Thymus (tissue), 11 donors: Measurements from ENCODE around the gene HPCAL4. TPM values are rescaled to one million over a fixed set of nuclear protein-coding genes. Genes with fewer than 3 reads are reported as not detected.
A peak's percentile ranks its signal among the peaks of the same experiment; 100 is the strongest.

Experiments
- DNase-seq, 9 donors: peaks; one replicate each; pipeline ENCODE4 v3.0.0-alpha.2; 2013; ENCODE audit warnings: low spot score in 9 of 9, low read depth in 6 of 9, missing footprints in 1 of 9
- H3K27ac ChIP-seq, 2 donors: one replicate each; pipeline ENCODE4 v1.5.1; 2013; ENCODE audit warnings: control low read depth in 1 of 2, low read depth in 1 of 2, low read length in 1 of 2, mild to moderate bottlenecking in 1 of 2, moderate library complexity in 1 of 2
- H3K27me3 ChIP-seq, 2 donors: one replicate each; pipeline ENCODE4 v1.5.1; 2013; ENCODE audit warnings: low read length in 1 of 2; ENCODE audit not compliant: control insufficient read depth in 2 of 2, insufficient read depth in 1 of 2
- H3K36me3 ChIP-seq, 2 donors: one replicate each; pipeline ENCODE4 v1.5.1; 2013; ENCODE audit warnings: low read length in 1 of 2, mild to moderate bottlenecking in 1 of 2, moderate library complexity in 1 of 2; ENCODE audit not compliant: control insufficient read depth in 2 of 2, insufficient read depth in 2 of 2
- H3K4me1 ChIP-seq, 2 donors: one replicate each; pipeline ENCODE4 v1.5.1; 2013; ENCODE audit warnings: low read length in 2 of 2; ENCODE audit not compliant: control insufficient read depth in 2 of 2, insufficient read depth in 2 of 2
- H3K4me3 ChIP-seq, 2 donors: one replicate each; pipeline ENCODE4 v1.5.1; 2013; ENCODE audit warnings: low read length in 2 of 2, control low read depth in 1 of 2, mild to moderate bottlenecking in 1 of 2
- H3K9me3 ChIP-seq, 2 donors: one replicate each; pipeline ENCODE4 v1.5.1; 2013; ENCODE audit warnings: low read length in 1 of 2, mild to moderate bottlenecking in 1 of 2; ENCODE audit not compliant: control insufficient read depth in 2 of 2, insufficient read depth in 1 of 2
- WGBS: extraction: QIAGEN DNeasy Blood & Tissue Kit; methylation state at CpG from one replicate; pipeline ENCODE4 v1.1.7; 2013; 5-methylcytosine and 5-hydroxymethylcytosine counted together
- polyA plus RNA-seq: library from polyadenylated mRNA; stranded (reverse); fragments of 200-250 nt; gene quantifications from one replicate; pipeline ENCODE4 v1.2.3, GENCODE V29; 2013
- total RNA-seq: library from RNA; stranded (reverse); fragments of 120-200 nt; gene quantifications from one replicate; pipeline ENCODE4 v1.2.4, GENCODE V29; 2013
- donor health status: healthy.

HPCAL4 gene
- total and polyA plus RNA-seq, 2 donors = 0.24 to 0.34 TPM

- H3K27ac ChIP-seq = no peak overlapping the region
- no peak for DNase-seq
- 60% methylated on average over 13 of the region's 13 CpGs for WGBS
- H3K9me3 ChIP-seq = peaks cover 0 to 5% of the 10 kb centered on the region in 2 donors
- H3K36me3 ChIP-seq = no peaks in the 10 kb centered on the region
- peaks cover 24 to 91% of the 10 kb centered on the region in 2 donors for H3K27me3 ChIP-seq
- H3K4me1 ChIP-seq = no peaks in the 10 kb centered on the region
- H3K4me3 ChIP-seq = no peak overlapping the region
Observed at GRCh38 chr1:39684313-39684664, 6.9 kb downstream of the HPCAL4 start.

- Histone ChIP-seq H3K36me3 (no peaks in the 10 kb centered on the region), H3K9me3 (peaks cover 0 to 5% of the 10 kb centered on the region in 2 donors), H3K27ac (no peak overlapping the region), H3K27me3 (peaks cover 24 to 86% of the 10 kb centered on the region in 2 donors), H3K4me3 (peak overlapping the region in 1 of 2 donors; percentile 29), H3K4me1 (no peaks in the 10 kb centered on the region)
- 19% methylated on average over 62 of the region's 62 CpGs for WGBS
- DNase-seq = peak in 1 of 9 donors; percentile 25
Observed at GRCh38 chr1:39683591-39684312, 7.5 kb downstream of the HPCAL4 start.

- WGBS = 91% methylated on average over 1 of the region's 1 CpG
- H3K27ac ChIP-seq = no peak overlapping the region
- no peaks in the 10 kb centered on the region for H3K36me3 ChIP-seq
- no peak for DNase-seq
- peaks cover 0 to 5% of the 10 kb centered on the region in 2 donors for H3K9me3 ChIP-seq
- H3K27me3 ChIP-seq = peaks cover 24 to 77% of the 10 kb centered on the region in 2 donors
- no peaks in the 10 kb centered on the region for H3K4me1 ChIP-seq
- H3K4me3 ChIP-seq = no peak overlapping the region
Observed at GRCh38 chr1:39681999-39682398, 9.2 kb downstream of the HPCAL4 start.

GRCh38 chr1:39681294-39681693 lies 9.9 kb downstream of the HPCAL4 start:
- no peak overlapping the region for H3K27ac ChIP-seq
- DNase-seq = no peak
- H3K36me3 ChIP-seq = no peaks in the 10 kb centered on the region
- 79% methylated on average over 3 of the region's 3 CpGs for WGBS
- peaks cover 0 to 5% of the 10 kb centered on the region in 2 donors for H3K9me3 ChIP-seq
- no peaks in the 10 kb centered on the region for H3K4me1 ChIP-seq
- peaks cover 24 to 73% of the 10 kb centered on the region in 2 donors for H3K27me3 ChIP-seq
- H3K4me3 ChIP-seq = no peak overlapping the region

GRCh38 chr1:39680751-39681150 lies 10.5 kb downstream of the HPCAL4 start:
- H3K4me3 ChIP-seq = no peak overlapping the region
- DNase-seq = no peak
- no peak overlapping the region for H3K27ac ChIP-seq
- peaks cover 24 to 70% of the 10 kb centered on the region in 2 donors for H3K27me3 ChIP-seq
- H3K4me1 ChIP-seq = no peaks in the 10 kb centered on the region
- 22% methylated on average over 4 of the region's 4 CpGs for WGBS
- peaks cover 0 to 5% of the 10 kb centered on the region in 2 donors for H3K9me3 ChIP-seq
- no peaks in the 10 kb centered on the region for H3K36me3 ChIP-seq

- 76% methylated on average over 2 of the region's 2 CpGs for WGBS
- peaks cover 19 to 68% of the 10 kb centered on the region in 2 donors for H3K27me3 ChIP-seq
Observed at GRCh38 chr1:39679821-39680220, 11.4 kb downstream of the HPCAL4 start.

GRCh38 chr1:39678889-39679288 lies 12.3 kb downstream of the HPCAL4 start:
- Histone ChIP-seq H3K9me3 (peaks cover 0 to 4% of the 10 kb centered on the region in 2 donors), H3K36me3 (no peaks in the 10 kb centered on the region)
- 91% methylated on average over 2 of the region's 2 CpGs for WGBS

More at GRCh38 chr1:39679821-39680220, 11.4 kb downstream of the HPCAL4 start:
- H3K4me1 ChIP-seq = no peaks in the 10 kb centered on the region
- no peaks in the 10 kb centered on the region for H3K36me3 ChIP-seq
- DNase-seq = no peak
- no peak overlapping the region for H3K27ac ChIP-seq
- H3K9me3 ChIP-seq = peaks cover 0 to 5% of the 10 kb centered on the region in 2 donors
- no peak overlapping the region for H3K4me3 ChIP-seq

GRCh38 chr1:39677645-39678044 lies 13.6 kb downstream of the HPCAL4 start:
- no peak overlapping the region for H3K27ac ChIP-seq
- no peak for DNase-seq
- no peaks in the 10 kb centered on the region for H3K9me3 ChIP-seq
- no peaks in the 10 kb centered on the region for H3K36me3 ChIP-seq
- H3K27me3 ChIP-seq = peaks cover 13 to 68% of the 10 kb centered on the region in 2 donors
- H3K4me1 ChIP-seq = no peaks in the 10 kb centered on the region
- no peak overlapping the region for H3K4me3 ChIP-seq
- 94% methylated on average over 4 of the region's 4 CpGs for WGBS

More at GRCh38 chr1:39678889-39679288, 12.3 kb downstream of the HPCAL4 start:
- Histone ChIP-seq H3K4me3 (no peak overlapping the region), H3K27ac (no peak overlapping the region), H3K4me1 (no peaks in the 10 kb centered on the region), H3K27me3 (peaks cover 16 to 68% of the 10 kb centered on the region in 2 donors)
- no peak for DNase-seq

GRCh38 chr1:39676948-39677548 lies 14.2 kb downstream of the HPCAL4 start:
- WGBS = 87% methylated on average over 6 of the region's 6 CpGs
- Histone ChIP-seq H3K27ac (no peak overlapping the region), H3K36me3 (no peaks in the 10 kb centered on the region), H3K4me3 (no peak overlapping the region), H3K4me1 (no peaks in the 10 kb centered on the region), H3K27me3 (peaks cover 17 to 68% of the 10 kb centered on the region in 2 donors), H3K9me3 (no peaks in the 10 kb centered on the region)
- no peak for DNase-seq
